HG03095 (cell line): Measurements from ENCODE around the gene MORN3.

Experiments used
- ATAC-seq: cut with Tn5 transposase; IDR thresholded peaks from one replicate; pipeline ENCODE4 v1.9.1; 2021; ENCODE audit warnings: moderate library complexity; ENCODE audit not compliant: unreplicated experiment

Gene MORN3

GRCh38 chr12:121608301-121608700 is 61.2 kb downstream of the MORN3 start:
- ATAC-seq = no peak

- ATAC-seq = no peak
Measured at GRCh38 chr12:121603581-121603980, 65.9 kb downstream of the MORN3 start.

- no peak for ATAC-seq
Measured at GRCh38 chr12:121602766-121603165, 66.7 kb downstream of the MORN3 start.

- no peak for ATAC-seq
Measured at GRCh38 chr12:121600702-121601336, 68.6 kb downstream of the MORN3 start.
